ENCODE data around the gene CARMIL1.

DNA sequence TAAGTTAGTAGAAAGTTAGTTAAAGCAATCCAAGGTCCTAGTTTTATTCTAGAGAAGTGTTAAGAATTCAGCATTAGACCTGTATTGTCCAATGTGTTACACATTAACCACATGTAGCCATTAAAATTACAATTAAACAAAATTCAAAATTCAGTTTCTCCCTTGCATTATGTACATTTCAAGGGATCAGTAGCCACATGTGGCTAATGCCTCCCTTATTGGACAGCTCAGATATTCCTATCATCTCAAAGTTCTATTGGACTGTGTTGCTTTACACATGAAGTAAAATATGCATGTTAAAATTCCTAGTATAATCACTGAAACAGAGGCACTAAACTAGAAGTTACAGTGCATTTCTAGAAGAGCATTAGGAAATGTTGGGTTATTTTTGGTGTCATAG, 265.7 kb downstream of the CARMIL1 start:
- TF ChIP-seq FOXA1 (IDR thresholded peaks at IDR 0.05) (no peak), HDGF (IDR thresholded peaks at IDR 0.05; ENCODE audit: borderline replicate concordance) (no peak), L3MBTL2 (conservative IDR thresholded peaks at IDR 0.05) (no peak)

All from HEK293T (cell line).